GM19455 (cell line): Measurements from ENCODE around the gene PGAP3.

Experiments
- ATAC-seq: cut with Tn5 transposase; IDR thresholded peaks from one replicate; pipeline ENCODE4 v1.9.1; 2021; ENCODE audit not compliant: unreplicated experiment

Gene PGAP3

GRCh38 chr17:39624313-39624712, 63.5 kb downstream of the PGAP3 start:
- no peak for ATAC-seq

- ATAC-seq: no peak
Measured at GRCh38 chr17:39623356-39623950, 64.4 kb downstream of the PGAP3 start.

GRCh38 chr17:39622380-39623006, 65.4 kb downstream of the PGAP3 start:
- peak; percentile 39 for ATAC-seq

GRCh38 chr17:39621523-39622379, 66.1 kb downstream of the PGAP3 start:
- peak; percentile 73 for ATAC-seq
